HG03520 (cell line): ENCODE results near the gene DNAJB9.

Source experiments
- ATAC-seq: cut with Tn5 transposase; IDR thresholded peaks from one replicate; pipeline ENCODE4 v1.9.1; 2021; ENCODE audit warnings: mild to moderate bottlenecking, moderate library complexity; ENCODE audit not compliant: unreplicated experiment

Gene DNAJB9

GRCh38 chr7:108565987-108566386 is 3.7 kb upstream of the DNAJB9 start:
- no peak for ATAC-seq

GRCh38 chr7:108568801-108569380 is 783 bp upstream of the DNAJB9 start:
- ATAC-seq, result no peak

GRCh38 chr7:108570146-108570755 is 577 bp downstream of the DNAJB9 start:
- ATAC-seq, result peak; percentile 21

- no peak for ATAC-seq
These were observed 2.8 kb downstream of the DNAJB9 start for GRCh38 chr7:108572480-108572879.

GRCh38 chr7:108575156-108575555 is 5.5 kb downstream of the DNAJB9 start:
- no peak for ATAC-seq

GRCh38 chr7:108576116-108576515 is 6.4 kb downstream of the DNAJB9 start:
- ATAC-seq, result no peak

GRCh38 chr7:108578937-108579336 is 9.3 kb downstream of the DNAJB9 start:
- ATAC-seq, result no peak

- ATAC-seq, result no peak
These were observed 10.6 kb downstream of the DNAJB9 start for GRCh38 chr7:108580298-108580697.

- no peak for ATAC-seq
These were observed 12.2 kb downstream of the DNAJB9 start for GRCh38 chr7:108581655-108582491.

- no peak for ATAC-seq
These were observed 14.5 kb downstream of the DNAJB9 start for GRCh38 chr7:108584211-108584610.

GRCh38 chr7:108585843-108586242 is 16.2 kb downstream of the DNAJB9 start:
- no peak for ATAC-seq

GRCh38 chr7:108586274-108586710 is 16.6 kb downstream of the DNAJB9 start:
- ATAC-seq, result no peak

- no peak for ATAC-seq
These were observed 19.5 kb downstream of the DNAJB9 start for GRCh38 chr7:108589199-108589598.

GRCh38 chr7:108589874-108590273 is 20.2 kb downstream of the DNAJB9 start:
- peak; percentile 65 for ATAC-seq

- ATAC-seq, result no peak
These were observed 20.9 kb downstream of the DNAJB9 start for GRCh38 chr7:108590606-108591005.

GRCh38 chr7:108592646-108593201 is 23.1 kb downstream of the DNAJB9 start:
- no peak for ATAC-seq

GRCh38 chr7:108596560-108596959 is 26.9 kb downstream of the DNAJB9 start:
- peak; percentile 88 for ATAC-seq

GRCh38 chr7:108598153-108598552 is 28.5 kb downstream of the DNAJB9 start:
- ATAC-seq, result no peak

- no peak for ATAC-seq
These were observed 29.4 kb downstream of the DNAJB9 start for GRCh38 chr7:108598914-108599580.

- ATAC-seq, result no peak
These were observed 30.7 kb downstream of the DNAJB9 start for GRCh38 chr7:108600399-108600798.

- ATAC-seq, result no peak
These were observed 34.1 kb downstream of the DNAJB9 start for GRCh38 chr7:108603656-108604306.
